Gastrocnemius medialis (tissue), 4 donors: ENCODE results near the gene AKAP8L. TPM values are rescaled to one million over a fixed set of nuclear protein-coding genes. Genes with fewer than 3 reads are reported as not detected.

Experiments
- ATAC-seq, 2 donors: fragments of 150-250 bp; one replicate each; pipeline ENCODE4 v1.9.1; 2016
- DNase-seq, 2 donors: peaks; one replicate each; pipeline ENCODE4 v3.0.0-alpha.2; 2019
- H3K27ac ChIP-seq, 4 donors: fragments of 200-600 bp; sonication (generic); 1 replicate in 1 of 4; 2 replicates in 3 of 4; pipeline ENCODE4 v1.5.1; 2016 to 2018; ENCODE audit warnings: mild to moderate bottlenecking in 2 of 4, moderate library complexity in 1 of 4
- H3K27me3 ChIP-seq, 3 donors: fragments of 200-600 bp; sonication (generic) in 2 of 3; 1 replicate in 1 of 3; 2 replicates in 2 of 3; pipeline versions ENCODE4 v1.5.1 to v1.6.0; 2016 to 2019; ENCODE audit warnings: mild to moderate bottlenecking in 1 of 3, moderate library complexity in 1 of 3
- H3K36me3 ChIP-seq, 2 donors: fragments of 200-600 bp; sonication (generic) in 1 of 2; one replicate each; pipeline ENCODE4 v1.5.1; 2017 to 2018
- H3K4me1 ChIP-seq, 2 donors: fragments of 200-600 bp; sonication (generic) in 1 of 2; one replicate each; pipeline ENCODE4 v1.5.1; 2016 to 2017; ENCODE audit warnings: mild to moderate bottlenecking in 2 of 2
- H3K4me3 ChIP-seq, 4 donors: fragments of 200-600 bp; sonication (generic) in 3 of 4; 1 replicate in 1 of 4; 2 replicates in 3 of 4; pipeline ENCODE4 v1.5.1; 2016 to 2019; ENCODE audit warnings: mild to moderate bottlenecking in 2 of 4
- H3K9me3 ChIP-seq, 3 donors: fragments of 200-600 bp; sonication (generic) in 2 of 3; 1 replicate in 1 of 3; 2 replicates in 2 of 3; pipeline ENCODE4 v1.5.1; 2016 to 2019
- CTCF ChIP-seq, 5 experiments: fragments of 450-650 bp in 3 of 5; fragments of 200-600 bp in 2 of 5; sonication (generic) in 2 of 5; IDR thresholded peaks in 4 of 5; conservative IDR thresholded peaks in 1 of 5; 1 replicate in 4 of 5; 2 replicates in 1 of 5; pipeline ENCODE4 v1.5.1; 2016 to 2019; ENCODE audit warnings: antibody characterized with exemption in 5 of 5, mild to moderate bottlenecking in 3 of 5, moderate library complexity in 3 of 5
- POLR2A ChIP-seq, 2 donors: fragments of 450-650 bp; IDR thresholded peaks; one replicate each; pipeline ENCODE4 v1.6.1; 2017; ENCODE audit warnings: antibody characterized with exemption in 2 of 2, mild to moderate bottlenecking in 2 of 2, moderate library complexity in 2 of 2
- in situ Hi-C, 4 donors: fragments of 200-750 bp; cut with MboI; loops; one replicate each; pipeline versions ENCODE4 v1.15.0 to v1.8.0; 2017; ENCODE audit warnings: low sequenced_read_pairs in 4 of 4
- intact Hi-C: fragments of 100-400 bp; cut with DNase I; formaldehyde crosslinking; loops from one replicate; pipeline ENCODE4 v1.15.1; 2023; ENCODE audit warnings: low total_unique reads
- total RNA-seq, 4 donors: library from RNA; depleted of rRNA; stranded (reverse); fragments of >200 nt; gene quantifications; one replicate each; pipeline versions ENCODE4 v1.1.0 to v1.2.3, GENCODE V29; 2016

Gene AKAP8L
- total RNA-seq, 4 donors from 2014 or later = 69.3 to 142 (median 85.6) TPM

- no peak for TF ChIP-seq POLR2A (IDR thresholded peaks at IDR 0.05)
- TF ChIP-seq CTCF (IDR thresholded peaks at IDR 0.05 in 4 of 5, conservative IDR thresholded peaks at IDR 0.05 in 1 of 5) = no peak
- peaks cover 0 to 44% of the 10 kb centered on the region in 2 donors for H3K36me3 ChIP-seq
- H3K9me3 ChIP-seq = no peaks in the 10 kb centered on the region
- DNase-seq (no peak), ATAC-seq (no peak)
- in situ Hi-C loops (loop anchor here in 2 of 4 donors (25.0 kb wide), 1 partner anchor 166 kb away; no protein-coding TSS in a partner anchor), intact Hi-C loops (no loop called here)
- no peaks in the 10 kb centered on the region for H3K27me3 ChIP-seq
- no peak overlapping the region for H3K4me3 ChIP-seq
- H3K4me1 ChIP-seq = peaks cover 17 to 18% of the 10 kb centered on the region in 2 donors
- no peak overlapping the region for H3K27ac ChIP-seq
Observed at GRCh38 chr19:15427991-15428471, 9.2 kb upstream of the AKAP8L start.

GRCh38 chr19:15427350-15427700 is 8.5 kb upstream of the AKAP8L start:
- Histone ChIP-seq H3K4me3 (no peak overlapping the region), H3K27me3 (no peaks in the 10 kb centered on the region), H3K36me3 (peaks cover 0 to 51% of the 10 kb centered on the region in 2 donors), H3K4me1 (peaks cover 20 to 22% of the 10 kb centered on the region in 2 donors), H3K27ac (no peak overlapping the region), H3K9me3 (no peaks in the 10 kb centered on the region)
- no peak for DNase-seq
- no peak for ATAC-seq
- no peak for TF ChIP-seq POLR2A (IDR thresholded peaks at IDR 0.05)
- in situ Hi-C loops = loop anchor here in 2 of 4 donors (25.0 kb wide), 1 partner anchor 165 kb away; no protein-coding TSS in a partner anchor
- intact Hi-C loops = no loop called here

GRCh38 chr19:15426485-15427349 is 7.9 kb upstream of the AKAP8L start:
- no peak for ATAC-seq
- in situ Hi-C loops = loop anchor here in 2 of 4 donors (25.0 kb wide), 1 partner anchor 164 kb away; no protein-coding TSS in a partner anchor
- no peak overlapping the region for H3K27ac ChIP-seq
- no peak for DNase-seq
- peaks cover 0 to 53% of the 10 kb centered on the region in 2 donors for H3K36me3 ChIP-seq
- intact Hi-C loops = no loop called here
- H3K4me1 ChIP-seq = peaks cover 26 to 27% of the 10 kb centered on the region in 2 donors
- H3K4me3 ChIP-seq = no peak overlapping the region
- no peaks in the 10 kb centered on the region for H3K9me3 ChIP-seq
- TF ChIP-seq CTCF (IDR thresholded peaks at IDR 0.05 in 4 of 5, conservative IDR thresholded peaks at IDR 0.05 in 1 of 5) (no peak), POLR2A (IDR thresholded peaks at IDR 0.05) (no peak)
- H3K27me3 ChIP-seq = no peaks in the 10 kb centered on the region

GRCh38 chr19:15425321-15425950 is 6.6 kb upstream of the AKAP8L start:
- no peak for ATAC-seq
- Histone ChIP-seq H3K27me3 (no peaks in the 10 kb centered on the region), H3K4me1 (peaks cover 21 to 22% of the 10 kb centered on the region in 2 donors), H3K9me3 (no peaks in the 10 kb centered on the region), H3K27ac (no peak overlapping the region), H3K36me3 (peaks cover 0 to 53% of the 10 kb centered on the region in 2 donors), H3K4me3 (no peak overlapping the region)
- DNase-seq = no peak
- TF ChIP-seq CTCF (IDR thresholded peaks at IDR 0.05 in 4 of 5, conservative IDR thresholded peaks at IDR 0.05 in 1 of 5) (no peak), POLR2A (IDR thresholded peaks at IDR 0.05) (no peak)
- intact Hi-C loops (no loop called here), in situ Hi-C loops (loop anchor here in 2 of 4 donors (25.0 kb wide), 1 partner anchor 163 kb away; no protein-coding TSS in a partner anchor)
